HG03280 (cell line): ENCODE measurements around the gene DAB1.

ENCODE experiments used
- ATAC-seq: cut with Tn5 transposase; IDR thresholded peaks from one replicate; pipeline ENCODE4 v1.9.1; 2021; ENCODE audit warnings: mild to moderate bottlenecking, moderate library complexity; ENCODE audit not compliant: unreplicated experiment

DAB1 gene

DNA sequence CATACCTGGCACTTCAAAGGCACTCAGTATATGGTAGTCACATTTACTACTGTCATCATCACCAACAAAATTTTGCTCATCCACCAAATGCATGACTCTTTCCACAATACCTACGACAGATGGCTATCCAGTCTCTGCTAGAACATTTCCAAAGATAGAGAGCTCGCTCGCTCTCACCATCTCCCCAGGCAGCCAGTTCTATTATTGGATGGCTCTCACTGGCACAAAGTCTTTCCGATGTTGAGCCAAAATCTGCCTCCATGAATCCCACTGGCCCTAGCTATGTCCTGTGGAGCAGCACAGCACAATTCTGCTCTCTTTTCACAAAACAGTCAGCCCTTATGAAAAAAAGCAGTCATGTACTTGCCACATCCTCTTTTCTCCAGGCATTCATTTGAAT, 102.1 kb downstream of the DAB1 start:
- ATAC-seq: no peak

DNA sequence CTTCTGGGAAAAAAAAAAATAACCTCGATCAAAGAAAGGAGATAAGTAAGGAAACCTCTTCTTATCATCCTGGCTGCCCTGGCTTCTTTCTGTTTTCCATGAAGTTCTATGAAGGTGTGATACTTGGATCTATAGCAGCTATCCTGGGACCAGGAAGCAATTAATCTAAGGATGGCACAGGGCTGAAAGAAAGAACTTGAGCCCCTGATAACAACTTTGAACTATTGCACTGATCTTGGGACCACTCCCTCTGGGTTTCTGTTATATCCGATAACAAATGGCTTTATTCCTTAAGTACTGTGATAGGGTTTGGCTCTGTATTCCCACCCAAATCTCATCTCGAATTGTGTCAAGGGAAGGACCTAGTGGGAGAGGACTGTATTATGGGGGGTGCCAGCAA, 104.1 kb downstream of the DAB1 start:
- ATAC-seq: no peak

DNA sequence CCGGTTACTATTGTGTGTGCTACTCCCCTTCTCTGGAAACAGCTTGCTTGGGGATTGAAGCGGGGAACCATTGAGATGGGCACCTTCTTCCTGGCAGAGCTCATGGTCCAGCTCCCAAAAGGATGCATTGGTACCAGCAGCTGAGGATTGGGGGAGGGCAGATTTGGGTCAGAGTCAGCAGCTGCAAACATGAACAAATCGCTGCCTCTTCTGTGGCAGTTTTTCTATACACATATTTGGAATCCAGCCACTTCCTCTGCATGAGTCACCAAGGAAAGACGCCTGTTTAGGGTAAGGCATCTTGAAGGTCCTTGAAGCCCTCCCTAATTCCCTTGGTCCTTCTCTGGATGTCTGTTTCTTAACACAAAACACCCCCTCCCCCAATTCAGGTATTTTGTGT, 104.7 kb downstream of the DAB1 start:
- no peak for ATAC-seq

DNA sequence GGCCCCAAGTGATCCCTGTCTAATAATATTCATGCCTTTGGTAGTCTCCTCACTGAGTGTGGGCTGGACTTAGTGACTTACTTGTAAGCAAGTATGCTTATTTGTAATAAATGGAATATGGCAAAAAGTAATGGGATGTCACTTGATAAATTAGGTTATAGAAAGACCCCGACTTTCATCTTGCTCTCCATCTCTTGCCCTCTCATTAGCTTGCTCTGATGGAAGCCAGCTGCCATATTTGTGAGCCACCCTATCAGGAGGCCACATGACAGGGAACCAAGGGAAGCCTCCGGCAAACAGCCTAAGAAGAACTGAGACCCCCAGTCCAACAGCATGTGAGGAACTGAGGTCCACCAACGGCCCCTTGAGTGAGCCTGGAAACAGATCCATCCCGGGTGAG, 107.0 kb downstream of the DAB1 start:
- no peak for ATAC-seq

DNA sequence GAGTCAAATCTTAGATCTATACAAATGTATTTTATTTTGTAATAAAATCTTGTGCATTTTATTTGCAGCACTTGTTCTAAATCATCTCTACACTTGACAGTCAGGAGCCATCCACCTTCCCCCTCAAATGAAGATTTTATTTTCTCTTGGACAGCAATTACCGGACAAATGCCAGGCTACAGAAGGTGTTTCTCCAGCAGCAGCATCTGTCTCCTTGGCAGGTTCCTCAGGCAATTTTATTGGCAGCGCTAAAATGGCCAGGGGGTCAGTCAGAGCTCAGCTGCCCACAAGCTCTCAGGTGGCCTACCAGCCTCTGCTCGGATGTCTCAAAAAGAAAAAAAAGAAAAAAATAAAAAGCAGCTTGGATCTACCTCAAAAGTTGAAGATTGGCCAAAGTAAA, 107.6 kb downstream of the DAB1 start:
- ATAC-seq: no peak

DNA sequence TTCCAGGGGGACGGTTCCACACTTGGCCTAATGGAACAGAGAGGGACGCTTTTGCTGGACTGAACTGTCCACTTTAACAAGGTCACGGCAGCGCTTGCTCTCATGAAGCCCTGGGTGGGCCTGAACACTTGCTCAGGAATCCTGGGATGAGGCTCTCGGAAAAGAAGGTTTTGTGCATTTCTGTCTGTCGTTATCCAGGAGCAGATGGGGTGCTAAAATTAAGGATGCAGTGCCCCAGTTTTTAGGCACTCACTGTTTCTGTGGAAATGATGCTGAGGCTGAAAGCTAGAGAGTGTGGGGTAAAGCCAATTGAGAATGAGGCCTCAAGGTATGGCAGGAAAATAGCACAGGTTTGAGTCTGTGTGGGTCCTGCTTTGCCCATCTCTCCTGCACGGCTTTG, 111.0 kb downstream of the DAB1 start:
- ATAC-seq: no peak

DNA sequence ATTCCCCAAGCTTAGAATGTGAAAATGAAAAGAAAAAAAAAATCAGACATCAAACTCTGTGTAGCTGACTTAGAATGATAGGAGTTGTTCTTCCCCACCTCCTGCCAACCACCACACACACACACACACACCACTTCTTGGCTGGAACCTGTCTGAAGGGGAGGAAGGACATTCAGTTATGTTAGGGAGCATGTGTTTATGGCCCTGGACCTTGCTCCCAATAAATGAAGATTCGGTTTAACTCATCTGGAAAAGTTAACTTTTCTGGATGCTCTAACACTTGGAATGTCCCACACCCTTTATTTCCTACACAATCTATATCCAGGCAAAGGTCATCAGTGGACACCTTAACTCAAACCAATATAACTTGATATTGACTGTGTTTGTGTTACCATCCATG, 112.4 kb downstream of the DAB1 start:
- no peak for ATAC-seq

DNA sequence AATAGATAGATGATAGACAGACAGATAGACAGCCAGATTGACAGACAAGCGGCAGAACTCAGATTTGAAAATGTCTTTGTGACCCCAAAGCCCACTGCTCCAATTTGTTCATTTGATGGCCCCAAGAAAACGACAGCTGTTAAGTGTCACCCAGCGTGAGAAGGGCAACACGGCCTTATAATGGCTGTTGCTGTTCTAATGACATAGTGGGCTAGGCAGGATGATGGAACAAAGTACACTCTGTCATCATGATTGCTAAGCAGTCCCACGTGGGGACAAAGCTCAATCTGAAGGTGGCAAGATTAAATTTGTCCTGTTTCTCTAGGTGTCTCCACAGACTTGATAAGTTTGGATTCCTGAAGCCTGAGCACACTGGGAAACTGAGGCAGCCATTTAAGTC, 112.9 kb downstream of the DAB1 start:
- no peak for ATAC-seq

DNA sequence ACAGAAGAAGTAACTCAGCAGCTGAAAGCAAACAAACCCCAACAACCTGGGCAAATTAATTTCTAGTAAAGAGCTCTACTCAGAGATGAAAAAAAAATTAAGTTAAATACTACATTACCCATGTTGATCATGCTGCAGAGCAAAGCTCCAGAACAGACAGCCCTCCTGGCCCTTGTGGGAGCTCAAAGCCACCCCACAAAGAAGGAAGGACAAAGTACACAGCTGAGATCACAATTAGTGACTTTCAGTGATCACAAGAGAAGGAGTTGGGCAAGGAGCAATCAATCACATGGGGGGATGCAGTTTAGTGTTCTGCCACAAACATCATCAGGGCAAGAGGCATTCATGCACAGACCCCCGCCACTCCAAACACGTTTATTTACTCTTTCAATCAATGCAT, 114.2 kb downstream of the DAB1 start:
- ATAC-seq: no peak

DNA sequence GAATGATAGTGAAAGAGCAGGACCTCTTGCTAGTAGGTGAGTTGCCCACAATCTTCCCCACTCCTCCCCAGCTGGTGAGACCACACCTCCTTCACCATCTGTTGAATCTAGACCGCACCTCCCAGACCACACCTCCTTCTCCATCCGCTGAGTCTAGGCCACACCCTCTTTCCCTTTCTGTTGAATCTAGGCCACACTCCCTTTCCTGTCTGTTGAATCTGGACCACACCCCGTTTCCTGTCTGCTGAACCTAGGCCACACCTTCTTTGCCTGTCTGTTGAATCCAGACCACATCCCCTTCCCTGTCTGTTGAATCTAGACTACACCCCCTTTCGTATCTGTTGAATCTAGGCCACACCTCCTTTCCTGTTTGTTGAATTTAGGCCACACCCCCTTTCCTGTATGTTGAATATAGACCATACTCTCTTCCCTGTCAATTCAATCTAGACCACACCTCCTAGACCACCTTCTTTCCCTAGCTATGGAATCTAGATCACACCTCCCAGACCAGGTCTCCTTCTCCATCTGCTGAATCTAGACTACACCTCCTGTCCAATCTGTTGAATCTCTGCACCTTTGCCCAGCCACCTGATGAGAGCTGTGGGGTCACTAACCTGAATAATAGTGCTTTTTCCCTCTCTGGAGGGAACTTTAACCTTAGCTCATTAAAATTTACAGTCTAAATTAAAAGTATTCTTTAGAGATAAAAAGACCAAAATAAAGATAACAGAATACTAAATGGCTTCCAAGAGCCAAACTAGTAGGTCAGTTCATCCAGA, 116.3 kb downstream of the DAB1 start:
- ATAC-seq: peak; percentile 83

DNA sequence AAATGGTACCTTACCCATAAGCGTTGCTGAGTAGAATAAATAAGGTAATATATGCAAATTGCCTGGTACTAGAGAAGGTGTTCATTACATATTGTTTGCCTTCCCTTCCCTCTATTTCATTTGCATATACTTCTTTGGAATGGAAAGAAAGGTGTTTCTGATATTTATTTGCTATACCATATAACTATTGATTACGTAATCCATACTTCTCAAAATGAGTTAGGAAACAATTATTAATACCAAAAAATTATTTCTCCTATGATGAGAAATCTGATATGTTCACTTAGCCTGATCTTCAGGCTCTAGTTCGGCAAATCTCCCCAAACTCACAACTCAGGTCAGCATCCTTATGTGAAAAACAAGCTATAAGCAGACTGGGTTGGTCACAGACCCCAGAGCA, 119.3 kb downstream of the DAB1 start:
- no peak for ATAC-seq

DNA sequence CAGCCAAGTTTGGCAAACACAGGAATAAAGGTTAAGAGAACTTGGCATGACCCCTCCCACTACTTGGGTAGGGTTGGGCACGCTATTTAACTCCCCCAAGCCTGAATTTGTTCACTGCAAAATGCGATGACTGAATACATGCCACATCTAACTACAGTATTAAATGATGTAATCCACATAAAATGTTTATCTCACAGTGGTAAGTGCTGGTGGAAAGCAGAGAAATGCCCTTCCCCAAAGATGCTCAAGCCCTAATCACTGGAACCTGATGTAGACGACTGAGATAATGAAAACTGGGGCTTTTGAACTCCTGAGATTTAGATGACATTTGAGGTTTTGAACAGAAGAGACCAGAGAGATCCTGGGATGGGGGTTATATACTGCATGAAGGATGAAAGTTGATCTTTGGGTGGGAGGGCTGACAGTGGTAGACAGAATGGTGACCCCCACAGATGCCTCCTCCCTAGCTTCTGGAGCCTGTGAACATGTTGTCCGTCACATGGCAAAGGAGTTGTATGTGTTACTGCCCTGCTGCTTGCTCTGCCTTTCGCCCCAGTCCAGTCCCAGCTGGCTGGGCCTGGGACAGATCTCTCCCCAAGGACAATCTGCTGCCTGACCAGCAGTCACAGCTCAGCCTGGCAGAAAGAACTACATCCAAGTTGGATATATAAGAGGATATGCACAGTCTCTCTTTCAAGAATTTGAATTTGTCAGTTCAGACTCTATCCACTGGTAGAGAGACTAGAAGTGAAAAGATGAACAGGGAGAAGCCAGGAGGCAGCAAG, 120.9 kb downstream of the DAB1 start:
- no peak for ATAC-seq

DNA sequence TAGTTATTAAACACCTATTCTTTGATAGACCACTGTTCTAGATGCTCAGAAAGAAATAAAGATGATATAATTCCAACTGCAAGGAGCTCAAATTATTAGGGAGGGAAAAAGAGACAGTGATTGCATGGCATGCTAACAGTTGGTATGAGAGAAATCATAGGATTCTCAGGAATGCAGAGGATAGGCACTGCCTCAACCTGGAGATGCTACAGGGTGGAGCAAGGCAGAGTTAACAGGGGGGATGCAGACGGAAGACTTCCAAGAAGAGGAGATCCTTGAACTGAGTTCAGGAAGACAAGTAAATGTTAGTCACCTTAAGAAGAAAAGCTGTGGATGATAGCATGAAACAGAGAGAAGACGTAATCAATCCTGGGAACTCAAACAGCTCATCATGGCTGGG, 123.7 kb downstream of the DAB1 start:
- ATAC-seq: no peak

DNA sequence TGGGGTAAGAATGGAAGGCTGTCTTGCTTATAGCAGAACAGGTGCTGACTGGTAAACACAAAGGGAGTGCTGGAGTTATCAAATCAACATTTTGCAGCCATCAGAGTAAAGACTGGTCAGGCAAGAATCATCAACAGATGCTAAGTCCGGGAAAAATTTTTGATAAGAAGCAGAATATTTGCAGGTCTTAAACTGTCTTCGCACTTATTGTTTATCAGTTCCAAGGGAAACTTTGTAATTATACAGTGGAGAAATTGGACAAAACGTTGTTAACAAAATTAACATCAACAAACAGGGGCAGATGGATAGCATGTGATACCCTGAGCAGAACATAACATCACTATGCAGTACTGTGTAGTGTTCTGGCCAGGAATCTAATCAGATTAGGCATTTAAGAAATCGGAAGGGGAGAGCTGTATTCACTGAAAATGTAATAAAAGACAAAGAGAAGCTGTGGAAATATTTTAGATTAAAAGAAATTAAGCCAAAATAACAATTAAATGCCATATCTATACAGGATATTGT, 127.1 kb downstream of the DAB1 start:
- ATAC-seq: no peak

DNA sequence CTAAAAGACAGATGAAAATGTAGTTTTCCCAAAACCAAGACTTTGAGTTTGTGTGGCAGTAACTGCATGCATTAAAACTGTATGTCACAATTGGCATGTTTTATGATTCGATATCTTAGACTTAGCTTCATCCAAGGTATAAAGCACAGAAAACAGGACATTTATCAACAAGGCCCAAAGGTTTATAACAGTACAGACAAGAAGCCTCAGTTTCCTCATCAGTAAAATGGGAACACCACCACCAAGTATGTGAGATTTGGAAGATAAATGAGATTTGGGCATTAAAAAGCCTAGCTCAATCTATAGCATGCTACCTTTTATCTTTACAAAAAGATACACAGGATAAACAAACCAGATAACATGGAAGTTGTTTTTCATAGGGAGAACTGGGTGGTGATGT, 128.5 kb downstream of the DAB1 start:
- ATAC-seq: no peak

DNA sequence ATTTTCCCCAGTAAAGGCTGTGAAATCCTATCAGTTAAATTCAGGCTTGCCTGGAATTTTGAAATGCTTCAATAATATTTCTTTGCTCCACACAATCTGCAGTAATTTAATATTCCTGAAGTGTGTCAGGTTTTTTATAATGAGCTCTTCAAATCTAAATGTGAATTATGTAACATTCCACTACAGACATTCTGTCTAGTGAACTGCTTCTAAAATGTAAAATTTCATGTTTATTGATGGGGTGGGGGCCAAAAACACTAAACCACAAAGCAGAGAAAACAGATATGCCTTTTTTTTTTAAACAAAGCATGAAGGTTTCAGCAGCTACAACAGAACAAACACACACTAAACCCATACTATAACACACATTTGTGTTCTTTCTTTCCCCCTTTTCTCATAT, 129.7 kb downstream of the DAB1 start:
- ATAC-seq: no peak

DNA sequence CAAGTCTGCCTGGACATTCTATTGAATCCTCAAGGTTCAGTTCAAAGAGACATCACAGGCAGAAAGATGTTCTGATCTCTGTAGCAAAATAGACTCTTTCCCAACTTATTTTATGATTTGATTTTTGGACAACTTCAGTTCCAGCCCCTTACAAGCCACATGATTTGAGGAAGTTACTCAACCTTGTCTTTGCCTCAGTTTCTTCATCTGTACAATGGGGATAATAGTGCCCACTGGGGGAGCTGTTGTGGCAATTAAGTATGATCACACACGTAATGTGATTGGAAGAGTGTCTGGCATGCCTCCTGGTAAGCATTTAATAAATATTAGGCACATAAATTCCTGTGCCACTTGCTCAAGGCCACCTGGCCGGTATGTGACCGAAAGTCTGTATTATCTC, 130.6 kb downstream of the DAB1 start:
- ATAC-seq: no peak

DNA sequence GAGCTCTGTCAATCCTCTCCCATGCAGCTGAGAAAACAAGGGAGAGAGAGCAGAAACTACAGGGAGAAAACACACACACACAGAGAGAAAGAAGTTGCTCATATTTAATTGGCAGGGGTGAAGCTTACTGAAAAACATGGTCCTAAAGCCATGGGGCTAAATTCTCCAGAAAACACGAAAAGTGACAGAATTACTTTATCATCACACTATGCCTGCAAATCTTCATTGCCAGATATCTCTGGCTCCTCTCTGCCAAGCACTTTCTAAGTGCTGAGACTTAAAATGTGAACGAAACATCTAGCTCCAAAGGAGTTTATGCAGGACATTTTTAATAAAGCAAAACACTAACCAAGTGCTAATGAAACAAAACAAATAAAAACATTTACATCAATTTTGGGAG, 134.1 kb downstream of the DAB1 start:
- no peak for ATAC-seq

DNA sequence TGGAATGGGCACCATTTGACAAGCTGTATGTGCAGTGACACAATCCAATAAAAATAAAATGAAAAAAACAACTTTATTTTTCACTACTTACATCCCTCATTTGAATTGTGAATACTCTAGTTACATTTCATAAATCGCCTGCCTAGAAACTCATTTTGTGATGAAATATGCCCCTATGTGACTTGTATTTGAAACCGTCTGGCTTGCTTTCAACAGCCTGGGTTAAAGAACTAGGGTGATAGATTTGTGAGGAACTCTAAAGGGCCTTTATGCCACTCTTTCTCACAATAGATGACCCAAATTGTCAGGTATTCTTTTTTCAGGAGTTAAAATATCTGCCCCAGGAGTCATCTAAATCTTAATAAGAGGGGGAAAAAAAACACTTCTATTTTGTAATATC, 137.9 kb downstream of the DAB1 start:
- ATAC-seq: no peak

DNA sequence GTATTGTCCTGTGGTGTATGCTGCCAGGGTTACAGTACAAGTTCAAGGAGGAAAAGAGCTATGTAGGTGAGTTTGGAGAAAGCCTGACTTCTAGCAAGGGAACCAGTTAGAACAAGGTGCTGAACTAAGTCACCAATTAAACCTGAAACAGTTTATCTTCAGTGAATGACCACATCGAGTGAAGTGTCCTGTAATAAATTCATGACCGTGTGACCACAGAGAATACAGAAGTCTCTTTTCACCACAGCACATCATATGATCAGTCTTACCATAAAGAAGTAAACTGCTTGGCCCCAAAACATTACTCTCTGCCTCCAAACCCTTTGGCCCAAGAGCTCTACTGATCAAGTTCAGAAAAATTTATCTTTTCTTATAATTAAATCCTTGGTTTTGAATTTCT, 141.4 kb downstream of the DAB1 start:
- ATAC-seq: no peak

DNA sequence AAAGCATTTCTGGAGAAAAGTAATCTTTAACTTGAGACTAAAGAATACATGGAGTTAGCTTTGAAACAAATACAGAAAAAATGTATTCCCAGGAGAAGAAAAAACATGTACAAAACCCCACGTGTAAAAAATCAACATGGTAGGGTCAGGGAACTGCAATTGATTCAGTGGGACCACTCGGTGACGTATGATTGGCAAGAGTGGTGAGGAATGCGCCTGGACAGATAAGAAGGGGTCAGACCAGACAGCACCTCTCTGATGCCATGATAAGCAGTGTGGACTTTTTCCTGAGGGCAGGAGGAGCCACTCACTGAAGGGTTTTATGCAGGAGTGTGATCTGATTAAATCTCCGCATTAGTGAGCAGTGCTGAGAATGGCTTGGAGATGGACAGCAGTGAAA, 142.5 kb downstream of the DAB1 start:
- no peak for ATAC-seq

DNA sequence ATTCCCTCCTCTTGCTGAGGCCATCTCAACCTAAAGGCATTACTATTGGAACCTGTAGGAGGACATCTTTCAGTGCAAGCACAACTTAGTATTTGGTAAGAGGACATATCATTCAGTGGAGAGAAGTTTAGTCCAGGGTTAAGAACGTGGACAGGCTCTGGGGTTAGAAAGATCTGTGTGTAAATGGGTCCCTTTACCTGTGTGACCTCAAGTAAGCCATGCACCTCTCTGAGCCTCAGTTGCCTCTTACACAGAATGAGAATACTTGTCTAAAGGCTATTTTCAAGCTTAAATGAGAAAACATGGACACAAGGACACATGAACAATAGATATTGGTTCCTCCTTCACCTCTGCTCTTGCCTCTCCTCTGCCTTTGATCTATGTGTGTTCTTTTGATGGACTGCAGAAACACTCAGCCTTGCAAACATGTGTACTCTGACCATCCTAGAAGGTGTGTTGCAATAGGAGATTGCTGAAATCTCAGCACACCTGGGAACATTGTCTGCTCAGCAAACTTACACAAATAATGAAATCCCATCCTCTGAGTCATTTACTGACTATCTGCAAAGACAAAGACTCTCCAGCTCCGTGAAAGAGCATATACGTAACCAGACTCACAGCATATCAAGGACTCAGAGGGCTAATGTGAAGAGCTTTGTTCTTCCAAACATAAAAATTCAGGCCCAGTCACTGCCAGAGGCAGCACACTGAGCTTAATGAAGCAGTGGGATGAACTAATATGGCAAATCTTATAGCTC, 143.8 kb downstream of the DAB1 start:
- no peak for ATAC-seq
